Mesenchymal stem cell (in vitro differentiated cells and primary cell): ENCODE measurements around the gene CLDN7. TPM values are rescaled to one million over a fixed set of nuclear protein-coding genes. Genes with fewer than 3 reads are reported as not detected.

Experiments used
- small RNA-seq: library from polyadenylated mRNA; stranded (forward); fragments of <200 nt; extraction: miRNeasy Mini kit (QIAGEN cat#:217004); gene quantifications from one replicate; pipeline ENCODE3, GENCODE V24; 2013; ENCODE audit warnings: low read depth

Gene CLDN7

Small RNA genes lying within 50 kb of the gene (small RNA-seq; reads per million reads assigned to genes)
- gene MIR324 (521 reads per million, percentile 96 among the genes with 10 or more reads in this experiment), gene RF00019 (not detected)
